ENCODE measurements around the gene CSNK1A1.
"Not testable (repeated sequence)": the region's sequence is repeated elsewhere in the genome, so short reads cannot be mapped to it uniquely, and the experiment has no call there.

The CSNK1A1 gene

GRCh38 chr5:149526845-149527590, 24.2 kb downstream of the CSNK1A1 start:
- DNase-seq: no peak

GRCh38 chr5:149521739-149522685, 29.2 kb downstream of the CSNK1A1 start:
- DNase-seq: no peak

- no peak for DNase-seq
Observed at GRCh38 chr5:149519601-149520000, 31.6 kb downstream of the CSNK1A1 start.

GRCh38 chr5:149518620-149519019, 32.6 kb downstream of the CSNK1A1 start:
- no peak for DNase-seq

- no peak for DNase-seq
Observed at GRCh38 chr5:149517461-149518122, 33.6 kb downstream of the CSNK1A1 start.

GRCh38 chr5:149514512-149514911, 36.7 kb downstream of the CSNK1A1 start:
- DNase-seq: no peak

GRCh38 chr5:149513372-149513947, 37.8 kb downstream of the CSNK1A1 start:
- not testable (repeated sequence) for DNase-seq

- DNase-seq: no peak
Observed at GRCh38 chr5:149510136-149510535, 41.1 kb downstream of the CSNK1A1 start.

GRCh38 chr5:149504677-149505076, 46.6 kb downstream of the CSNK1A1 start:
- no peak for DNase-seq

- DNase-seq: no peak
Observed at GRCh38 chr5:149503006-149503405, 48.2 kb downstream of the CSNK1A1 start.

- peak; percentile 61 for DNase-seq
Observed at GRCh38 chr5:149500922-149501582, 50.2 kb downstream of the CSNK1A1 start.

- DNase-seq: no peak
Observed at GRCh38 chr5:149498724-149499336, 52.4 kb downstream of the CSNK1A1 start.

- DNase-seq: peak; percentile 93
Observed at GRCh38 chr5:149497357-149497756, 53.9 kb downstream of the CSNK1A1 start.

- no peak for DNase-seq
Observed at GRCh38 chr5:149496917-149497316, 54.3 kb downstream of the CSNK1A1 start.

- no peak for DNase-seq
Observed at GRCh38 chr5:149496166-149496565, 55.1 kb downstream of the CSNK1A1 start.

GRCh38 chr5:149495673-149496072, 55.6 kb downstream of the CSNK1A1 start:
- no peak for DNase-seq

- no peak for DNase-seq
Observed at GRCh38 chr5:149493316-149493715, 57.9 kb downstream of the CSNK1A1 start.

GRCh38 chr5:149492781-149493180, 58.5 kb downstream of the CSNK1A1 start:
- no peak for DNase-seq

GRCh38 chr5:149490599-149491485, 60.4 kb downstream of the CSNK1A1 start:
- DNase-seq: no peak

GRCh38 chr5:149489605-149490037, 61.6 kb downstream of the CSNK1A1 start:
- peak; percentile 83 for DNase-seq

All from fibroblast of skin of right quadriceps (primary cell).